Endodermal cell (in vitro differentiated cells): Measurements from ENCODE around the gene RXRA. TPM values are rescaled to one million over a fixed set of nuclear protein-coding genes. Genes with fewer than 3 reads are reported as not detected.

Source experiments
- DNase-seq: peaks from one replicate; pipeline ENCODE4 v3.0.0-alpha.2; 2017
- H3K27ac ChIP-seq: 2 replicates; pipeline ENCODE4 v1.5.1; 2013; ENCODE audit warnings: mild to moderate bottlenecking, low read depth, low read length, moderate library complexity
- H3K27me3 ChIP-seq: 2 replicates; pipeline ENCODE4 v1.6.1; 2013; ENCODE audit warnings: mild to moderate bottlenecking, low read length, moderate library complexity; ENCODE audit not compliant: insufficient read depth, control insufficient read depth, poor library complexity, severe bottlenecking
- H3K36me3 ChIP-seq: 2 replicates; pipeline ENCODE4 v1.7.0; 2013; ENCODE audit warnings: mild to moderate bottlenecking, low read length, moderate library complexity; ENCODE audit not compliant: control insufficient read depth, insufficient read depth
- H3K4me1 ChIP-seq: one replicate; pipeline ENCODE4 v1.7.0; 2013; ENCODE audit warnings: low read length; ENCODE audit not compliant: control insufficient read depth, insufficient read depth
- H3K4me3 ChIP-seq: 2 replicates; pipeline ENCODE4 v1.5.1; 2013; ENCODE audit warnings: mild to moderate bottlenecking, low read length, moderate library complexity
- H3K9ac ChIP-seq: 2 replicates; pipeline ENCODE4 v1.6.1; 2013; ENCODE audit warnings: mild to moderate bottlenecking, low read length, moderate library complexity; ENCODE audit not compliant: poor library complexity, severe bottlenecking; ENCODE audit errors: extremely low read depth
- H3K9me3 ChIP-seq: 2 replicates; pipeline ENCODE4 v1.6.1; 2013; ENCODE audit warnings: mild to moderate bottlenecking, low read length, moderate library complexity; ENCODE audit not compliant: control insufficient read depth
- H3K27ac Mint-ChIP-seq: 2 replicates; pipeline ENCODE4 v1.8.0; 2020; ENCODE audit warnings: mixed read lengths
- H3K27me3 Mint-ChIP-seq: 2 replicates; pipeline ENCODE4 v1.8.0; 2021; ENCODE audit warnings: mild to moderate bottlenecking, mixed read lengths; ENCODE audit not compliant: insufficient read depth
- H3K36me3 Mint-ChIP-seq: 2 replicates; pipeline ENCODE4 v1.8.0; 2020; ENCODE audit warnings: low read depth, mixed read lengths
- H3K4me1 Mint-ChIP-seq: 2 replicates; pipeline ENCODE4 v1.8.0; 2020; ENCODE audit warnings: mixed read lengths
- H3K4me3 Mint-ChIP-seq: 2 replicates; pipeline ENCODE4 v1.8.0; 2020; ENCODE audit warnings: mild to moderate bottlenecking, moderate library complexity, mixed read lengths
- H3K9me3 Mint-ChIP-seq: 2 replicates; pipeline ENCODE4 v1.8.0; 2020; ENCODE audit warnings: mild to moderate bottlenecking, mixed read lengths
- WGBS, 2 experiments: methylation state at CpG; one replicate each; pipeline versions ENCODE4 v1.1.5 to v1.1.7; 2013; ENCODE audit warnings: missing lambda C conversion rate in 2 of 2, mixed read lengths in 1 of 2; ENCODE audit not compliant: insufficient coverage in 1 of 2, insufficient read length in 1 of 2; 5-methylcytosine and 5-hydroxymethylcytosine counted together
- total RNA-seq, 2 donors: library from RNA; stranded (reverse); fragmentation: NEBNext Ultra II Directional in 1 of 2; extraction: Animal tissue kit (Norgen Biotek cat#: 25700) in 1 of 2; gene quantifications; 2 replicates in 1 of 2; 3 replicates in 1 of 2; pipeline ENCODE4 v1.2.1, GENCODE V29; 2021
- TF ChIP-seq, protein P1 (sequence below): fragments of 200-600 bp; sonication (generic); conservative IDR thresholded peaks from 2 replicates; pipeline ENCODE4 v1.5.0; 2021; ENCODE audit warnings: antibody characterized with exemption, mild to moderate bottlenecking

The RXRA gene
- total RNA-seq, 2 donors from 2014 or later = 58.3 to 70.6 TPM

DNA sequence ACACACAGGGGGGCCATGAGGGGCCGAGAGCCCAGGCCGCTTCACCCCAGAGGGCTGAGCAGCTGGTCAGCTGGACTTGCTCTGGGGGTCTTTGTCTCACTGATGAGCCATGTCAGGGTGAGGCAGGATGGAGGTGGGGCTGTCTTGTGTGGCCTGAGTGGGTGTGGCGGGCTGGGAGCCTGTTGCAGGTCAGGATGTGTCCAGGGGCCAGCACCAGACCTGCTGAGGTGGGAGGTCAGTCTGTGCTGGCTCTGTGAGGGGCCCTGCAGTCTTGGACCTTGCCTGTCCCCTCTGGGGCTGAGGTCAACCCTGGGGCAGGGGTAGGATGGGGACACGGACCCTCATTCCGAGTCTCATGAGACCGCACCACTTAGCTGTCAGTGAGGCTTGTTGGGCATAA, 56.9 kb downstream of the RXRA start:
- H3K4me1 ChIP-seq = no peaks in the 10 kb centered on the region
- H3K27ac Mint-ChIP-seq = no peak overlapping the region
- H3K27me3 Mint-ChIP-seq = no peaks in the 10 kb centered on the region
- H3K36me3 Mint-ChIP-seq = no peaks in the 10 kb centered on the region
- peaks cover 1% of the 10 kb centered on the region for H3K4me1 Mint-ChIP-seq
- H3K9me3 Mint-ChIP-seq = no peaks in the 10 kb centered on the region
- H3K27ac ChIP-seq = no peak overlapping the region
- H3K9me3 ChIP-seq = no peaks in the 10 kb centered on the region
- TF ChIP-seq, protein P1, sequence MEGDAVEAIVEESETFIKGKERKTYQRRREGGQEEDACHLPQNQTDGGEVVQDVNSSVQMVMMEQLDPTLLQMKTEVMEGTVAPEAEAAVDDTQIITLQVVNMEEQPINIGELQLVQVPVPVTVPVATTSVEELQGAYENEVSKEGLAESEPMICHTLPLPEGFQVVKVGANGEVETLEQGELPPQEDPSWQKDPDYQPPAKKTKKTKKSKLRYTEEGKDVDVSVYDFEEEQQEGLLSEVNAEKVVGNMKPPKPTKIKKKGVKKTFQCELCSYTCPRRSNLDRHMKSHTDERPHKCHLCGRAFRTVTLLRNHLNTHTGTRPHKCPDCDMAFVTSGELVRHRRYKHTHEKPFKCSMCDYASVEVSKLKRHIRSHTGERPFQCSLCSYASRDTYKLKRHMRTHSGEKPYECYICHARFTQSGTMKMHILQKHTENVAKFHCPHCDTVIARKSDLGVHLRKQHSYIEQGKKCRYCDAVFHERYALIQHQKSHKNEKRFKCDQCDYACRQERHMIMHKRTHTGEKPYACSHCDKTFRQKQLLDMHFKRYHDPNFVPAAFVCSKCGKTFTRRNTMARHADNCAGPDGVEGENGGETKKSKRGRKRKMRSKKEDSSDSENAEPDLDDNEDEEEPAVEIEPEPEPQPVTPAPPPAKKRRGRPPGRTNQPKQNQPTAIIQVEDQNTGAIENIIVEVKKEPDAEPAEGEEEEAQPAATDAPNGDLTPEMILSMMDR = no peak
- DNase-seq = no peak
- no peak overlapping the region for H3K9ac ChIP-seq
- no peak overlapping the region for H3K4me3 ChIP-seq
- no peaks in the 10 kb centered on the region for H3K27me3 ChIP-seq
- 92 to 94% methylated on average over 3 to 6 of the region's 6 CpGs for WGBS, 2 experiments
- H3K4me3 Mint-ChIP-seq = no peak overlapping the region
- H3K36me3 ChIP-seq = no peaks in the 10 kb centered on the region

DNA sequence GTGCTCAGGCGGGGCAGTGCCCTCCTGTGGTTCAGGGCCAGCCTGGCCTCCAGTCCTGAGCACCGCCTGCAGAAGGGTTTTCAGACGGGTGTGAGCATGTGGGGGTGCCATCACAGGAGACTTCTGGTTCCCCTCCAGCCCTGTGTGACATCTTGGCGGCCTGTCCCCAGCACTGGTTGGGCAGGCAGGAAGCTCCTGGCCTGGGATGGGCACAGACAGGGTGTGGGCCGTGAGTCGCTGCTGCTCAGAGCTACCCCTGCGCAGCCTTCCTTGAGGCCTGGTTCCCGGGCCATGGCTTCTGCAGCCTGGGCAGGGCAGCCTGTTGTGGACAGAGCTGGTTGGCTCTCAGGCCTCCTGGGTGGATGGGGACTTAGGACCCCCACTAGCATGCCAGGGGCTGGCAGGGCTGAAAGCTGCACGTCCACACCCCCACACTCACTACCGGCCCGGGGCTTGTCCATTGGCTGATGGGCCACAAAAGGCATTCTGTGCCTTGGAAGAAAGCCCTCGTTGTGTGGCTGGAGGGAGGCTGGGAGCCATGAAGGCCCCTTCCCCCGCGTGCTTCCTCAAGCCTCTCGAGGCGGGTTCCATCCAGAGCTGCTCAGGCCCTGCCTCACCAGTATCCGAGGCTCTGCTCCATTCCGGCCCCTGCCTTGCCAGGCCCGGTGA, 58.7 kb downstream of the RXRA start:
- no peak for DNase-seq
- Histone ChIP-seq H3K27ac (peak overlapping the region; percentile 49), H3K36me3 (no peaks in the 10 kb centered on the region), H3K4me3 (no peak overlapping the region), H3K9ac (no peak overlapping the region), H3K27me3 (no peaks in the 10 kb centered on the region), H3K9me3 (no peaks in the 10 kb centered on the region), H3K4me1 (no peaks in the 10 kb centered on the region)
- TF ChIP-seq, protein P1 = no peak
- Mint-ChIP-seq H3K9me3 (no peaks in the 10 kb centered on the region), H3K27ac (no peak overlapping the region), H3K36me3 (no peaks in the 10 kb centered on the region), H3K27me3 (no peaks in the 10 kb centered on the region), H3K4me3 (no peak overlapping the region), H3K4me1 (peaks cover 4% of the 10 kb centered on the region)
- 91 to 92% methylated on average over 12 to 19 of the region's 19 CpGs for WGBS, 2 experiments

DNA sequence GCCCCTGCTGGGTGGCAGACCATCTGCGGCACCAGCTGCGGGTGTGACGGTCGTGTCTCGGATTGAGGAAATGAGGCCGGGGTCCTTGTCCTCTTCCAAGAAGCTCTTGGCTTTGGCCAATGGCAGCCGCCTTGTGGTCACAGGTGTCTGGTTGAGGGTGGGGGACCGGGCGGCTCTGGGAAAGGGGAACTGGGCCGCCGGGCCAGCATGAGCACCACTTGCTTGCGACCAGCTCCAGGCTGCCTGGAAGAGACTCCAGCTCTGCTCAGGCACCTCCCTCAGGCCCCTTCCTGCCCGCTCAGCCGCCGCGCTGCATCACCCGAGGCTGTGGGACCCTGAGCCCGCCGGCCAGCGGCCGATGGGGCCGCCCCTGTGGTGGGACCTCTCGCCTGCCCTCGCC, 59.7 kb downstream of the RXRA start:
- Histone ChIP-seq H3K9me3 (no peaks in the 10 kb centered on the region), H3K4me3 (no peak overlapping the region), H3K27ac (no peak overlapping the region), H3K4me1 (no peaks in the 10 kb centered on the region), H3K36me3 (no peaks in the 10 kb centered on the region), H3K27me3 (no peaks in the 10 kb centered on the region), H3K9ac (no peak overlapping the region)
- WGBS, 2 experiments = 95 to 98% methylated on average over 19 to 24 of the region's 24 CpGs
- TF ChIP-seq, protein P1 = no peak
- Mint-ChIP-seq H3K4me1 (peaks cover 4% of the 10 kb centered on the region), H3K36me3 (no peaks in the 10 kb centered on the region), H3K4me3 (no peak overlapping the region), H3K27ac (no peak overlapping the region), H3K27me3 (no peaks in the 10 kb centered on the region), H3K9me3 (no peaks in the 10 kb centered on the region)
- no peak for DNase-seq
